Endothelial cell of umbilical vein (primary cell): ENCODE results near the gene ZDHHC14. TPM values are rescaled to one million over a fixed set of nuclear protein-coding genes. Genes with fewer than 3 reads are reported as not detected.

ENCODE experiments used
- BruUV-seq: library from RNA; stranded (reverse); fragments of 400-500 nt; replicated peaks from 2 replicates; lab custom pipeline; 2021; lab: Mats Ljungman, UMichigan
- CTCF ChIA-PET: fragments of 300-600, 350-600 bp; sonication (Branson Sonifier 250); formaldehyde crosslinking; loops from one replicate; lab custom pipeline; 2021; ENCODE audit warnings: antibody characterized with exemption, inconsistent platforms; lab: Charles Lee
- POLR2A ChIA-PET: fragments of 300-600, 350-600 bp; sonication (Branson Sonifier 250); formaldehyde crosslinking; loops from one replicate; lab custom pipeline; 2021; ENCODE audit warnings: antibody characterized with exemption, inconsistent platforms; lab: Charles Lee
- DNase-seq: peaks from one replicate; pipeline ENCODE4 v3.0.0-alpha.2; 2011; ENCODE audit warnings: low read depth, low spot score
- FAIRE-seq: peaks from 2 replicates; lab custom pipeline; 2011; peaks lifted over from hg19 to GRCh38; lab: Jason Lieb, UNC
- H2AFZ ChIP-seq: 2 replicates; pipeline ENCODE4 v1.6.0; 2012; ENCODE audit warnings: low read depth, low read length, control low read depth, inconsistent platforms
- H3K27ac ChIP-seq: 2 replicates; pipeline ENCODE4 v1.5.1; 2011; ENCODE audit warnings: low read depth, mild to moderate bottlenecking, control low read depth, low read length, moderate library complexity; ENCODE audit not compliant: insufficient read depth
- H3K27me3 ChIP-seq, 2 experiments: 2 replicates each; pipeline versions ENCODE4 v1.6.0 to v1.6.1; 2011; ENCODE audit warnings: low read length in 2 of 2, mixed read lengths in 1 of 2; ENCODE audit not compliant: control insufficient read depth in 2 of 2, insufficient read depth in 2 of 2
- H3K36me3 ChIP-seq, 2 experiments: 2 replicates in 1 of 2; 3 replicates in 1 of 2; pipeline ENCODE4 v1.5.1; 2011; ENCODE audit warnings: low read length in 2 of 2, mild to moderate bottlenecking in 1 of 2, moderate library complexity in 1 of 2; ENCODE audit not compliant: control insufficient read depth in 2 of 2, insufficient read depth in 2 of 2; ENCODE audit errors: extremely low read depth in 1 of 2
- H3K4me1 ChIP-seq: 3 replicates; pipeline ENCODE4 v1.5.1; 2011; ENCODE audit warnings: mild to moderate bottlenecking, low read length; ENCODE audit not compliant: control insufficient read depth, insufficient read depth; ENCODE audit errors: extremely low read depth
- H3K4me2 ChIP-seq: 2 replicates; pipeline ENCODE4 v1.6.1; 2011; ENCODE audit warnings: low read length, control low read depth, mixed read lengths; ENCODE audit not compliant: insufficient read depth
- H3K4me3 ChIP-seq, 3 experiments: fragments of 200-600 bp in 1 of 3; sonication (generic), shearing (Covaris generic) in 1 of 3; replicated peaks in 1 of 3; 2 replicates each; pipeline ENCODE4 v1.5.1; 2011 to 2016; ENCODE audit warnings: control low read depth in 3 of 3, low read length in 3 of 3, mild to moderate bottlenecking in 2 of 3, inconsistent platforms in 1 of 3, low read depth in 1 of 3, moderate library complexity in 1 of 3; ENCODE audit not compliant: insufficient read depth in 1 of 3
- H3K79me2 ChIP-seq: 2 replicates; pipeline ENCODE4 v1.6.0; 2012; ENCODE audit warnings: low read length, inconsistent platforms; ENCODE audit not compliant: control insufficient read depth, insufficient read depth
- H3K9ac ChIP-seq: replicated peaks from 2 replicates; pipeline ENCODE3; 2011; ENCODE audit warnings: low read length, control low read depth; ENCODE audit not compliant: insufficient read depth; ENCODE audit errors: extremely low read depth
- H3K9me1 ChIP-seq: replicated peaks from 3 replicates; pipeline ENCODE4 v1.6.0; 2011; ENCODE audit warnings: mild to moderate bottlenecking, low read length; ENCODE audit not compliant: control insufficient read depth, insufficient read depth; ENCODE audit errors: extremely low read depth
- H3K9me3 ChIP-seq: replicated peaks from 2 replicates; pipeline ENCODE4 v1.5.1; 2012; ENCODE audit warnings: low read length, inconsistent platforms; ENCODE audit not compliant: control insufficient read depth, insufficient read depth
- H4K20me1 ChIP-seq: replicated peaks from 2 replicates; pipeline ENCODE3; 2011; ENCODE audit warnings: mild to moderate bottlenecking, low read length; ENCODE audit not compliant: control insufficient read depth, insufficient read depth; ENCODE audit errors: extremely low read depth
- EZH2 ChIP-seq: IDR thresholded peaks from 2 replicates; pipeline ENCODE4 v1.6.1; 2012; ENCODE audit warnings: borderline replicate concordance, low read depth, mild to moderate bottlenecking, moderate library complexity, low read length, inconsistent platforms; ENCODE audit not compliant: severe bottlenecking
- GATA2 ChIP-seq: IDR thresholded peaks from 2 replicates; pipeline ENCODE4 v1.7.0; 2011; ENCODE audit warnings: low read depth, mild to moderate bottlenecking, moderate library complexity, mixed read lengths, low read length; ENCODE audit not compliant: insufficient read length, insufficient read depth
- JUN ChIP-seq: IDR thresholded peaks from 2 replicates; pipeline ENCODE4 v1.6.1; 2011; ENCODE audit warnings: borderline replicate concordance, low read depth; ENCODE audit not compliant: insufficient read length, insufficient read depth
- MYC ChIP-seq: IDR thresholded peaks from one replicate; pipeline ENCODE4 v1.6.1; 2011; ENCODE audit warnings: mild to moderate bottlenecking, low read depth, low read length
- POLR2AphosphoS5 ChIP-seq: IDR thresholded peaks from 2 replicates; pipeline ENCODE4 v1.6.1; 2012; ENCODE audit warnings: low read depth, mild to moderate bottlenecking, control low read depth, low read length, moderate library complexity; ENCODE audit not compliant: insufficient read depth
- dilution Hi-C: fragments of 300-500 bp; cut with MboI; formaldehyde crosslinking; loops from one replicate; pipeline ENCODE4 v1.15.0; 2019; ENCODE audit warnings: low sequenced_read_pairs; ENCODE audit not compliant: extremely low pct_ligation_motif_present
- intact Hi-C: fragments of 100-400 bp; cut with micrococcal nuclease; formaldehyde crosslinking; loops from one replicate; pipeline ENCODE4 v1.10.0; 2022
- polyA plus RNA-seq, 4 experiments: library from polyadenylated mRNA; depleted of rRNA in 3 of 4; stranded (reverse) in 3 of 4; unstranded in 1 of 4; fragments of >200 nt; gene quantifications; 2 replicates each; pipeline versions ENCODE4 v1.2.1 to v1.2.3, GENCODE V29; 2011 to 2012; ENCODE audit warnings: missing spikeins in 1 of 4
- total RNA-seq: library from RNA; stranded (reverse); gene quantifications from 2 replicates; pipeline ENCODE4 v1.2.3, GENCODE V29; 2021

The ZDHHC14 gene
- total and polyA plus RNA-seq, 2 donors (not counting 3 experiments of a cell fraction or from before 2014, with no cell fraction given): 23.0 to 25.6 TPM

GRCh38 chr6:157517601-157518359 is 136.8 kb downstream of the ZDHHC14 start:
- DNase-seq: no peak
- intact Hi-C loops: no loop called here
- H3K9me3 ChIP-seq: no peaks in the 10 kb centered on the region
- H3K36me3 ChIP-seq: no peaks in the 10 kb centered on the region
- H3K79me2 ChIP-seq: no peaks in the 10 kb centered on the region
- H3K4me1 ChIP-seq: peaks cover 27% of the 10 kb centered on the region
- no peak for TF ChIP-seq JUN
- TF ChIP-seq MYC: no peak
- no peak for TF ChIP-seq POLR2AphosphoS5
- TF ChIP-seq GATA2: no peak
- TF ChIP-seq EZH2: no peak
- H3K27ac ChIP-seq: no peak overlapping the region
- POLR2A ChIA-PET: no interaction called here
- CTCF ChIA-PET: interaction anchor here (1.6 to 1.7 kb wide), 2 partner anchors 10 to 13 kb away, joined by 4 to 7 read pairs; no protein-coding TSS in a partner anchor
- no peak overlapping the region for H3K4me2 ChIP-seq
- dilution Hi-C loops: no loop called here
- H3K9me1 ChIP-seq: no peaks in the 10 kb centered on the region
- BruUV-seq: no TSS peak
- no peaks in the 10 kb centered on the region for H4K20me1 ChIP-seq
- FAIRE-seq: no peak
- H3K27me3 ChIP-seq: no peaks in the 10 kb centered on the region
- H3K4me3 ChIP-seq: no peak overlapping the region
- H3K9ac ChIP-seq: no peak overlapping the region
- H2AFZ ChIP-seq: no peak overlapping the region
